ENCODE results near the gene LGI4.
"Not testable (repeated sequence)": the region's sequence is repeated elsewhere in the genome, so short reads cannot be mapped to it uniquely, and the experiment has no call there.

LGI4 gene

GRCh38 chr19:35141837-35142605, 7.2 kb upstream of the LGI4 start:
- DNase-seq, result no peak

GRCh38 chr19:35140962-35141836, 6.3 kb upstream of the LGI4 start:
- peak; percentile 95 to 96 for DNase-seq

- DNase-seq, result no peak
Observed at GRCh38 chr19:35140207-35140961, 5.5 kb upstream of the LGI4 start.

- DNase-seq, result no peak
Observed at GRCh38 chr19:35138305-35138892, 3.5 kb upstream of the LGI4 start, which contains the start of gene FXYD1. Gene FXYD1 (plus strand): TSS chr19:35138824. CDS start chr19:35140080, 1,256 bp downstream.

DNA sequence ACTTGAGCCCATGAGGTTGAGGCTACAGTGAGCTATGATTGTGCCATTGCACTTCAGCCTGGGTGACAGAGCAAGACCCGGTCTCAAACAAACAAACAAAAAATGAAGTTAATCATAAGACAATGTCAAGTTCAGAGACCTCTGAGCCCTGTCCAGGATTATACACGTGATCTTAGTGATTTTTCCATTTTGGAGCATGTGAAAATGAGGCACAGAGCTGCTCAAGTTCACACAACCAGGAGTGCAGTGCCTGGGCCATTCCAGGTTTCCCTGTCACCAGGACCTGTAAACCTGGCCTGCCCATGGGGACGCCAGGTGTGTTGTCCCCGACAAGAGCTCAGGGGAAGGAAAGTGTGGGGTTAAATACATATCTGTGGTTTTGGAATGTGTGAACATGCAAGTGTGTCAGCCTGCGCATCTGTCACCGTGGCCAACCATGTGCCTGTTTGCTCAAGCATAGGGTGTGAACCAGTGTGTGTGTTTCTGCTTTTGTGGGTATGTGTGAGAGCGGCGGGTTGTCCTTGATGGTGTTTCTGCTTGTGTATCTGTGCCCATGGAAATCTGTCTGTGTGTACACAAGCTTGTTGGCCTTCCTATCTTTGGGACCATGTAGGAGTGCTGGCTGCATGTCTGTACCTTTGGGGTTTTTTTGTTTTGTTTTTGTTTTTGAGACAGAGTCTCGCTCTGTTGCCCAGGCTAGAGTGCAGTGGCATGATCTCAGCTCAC, 2.3 kb upstream of the LGI4 start:
- no peak for DNase-seq

DNA sequence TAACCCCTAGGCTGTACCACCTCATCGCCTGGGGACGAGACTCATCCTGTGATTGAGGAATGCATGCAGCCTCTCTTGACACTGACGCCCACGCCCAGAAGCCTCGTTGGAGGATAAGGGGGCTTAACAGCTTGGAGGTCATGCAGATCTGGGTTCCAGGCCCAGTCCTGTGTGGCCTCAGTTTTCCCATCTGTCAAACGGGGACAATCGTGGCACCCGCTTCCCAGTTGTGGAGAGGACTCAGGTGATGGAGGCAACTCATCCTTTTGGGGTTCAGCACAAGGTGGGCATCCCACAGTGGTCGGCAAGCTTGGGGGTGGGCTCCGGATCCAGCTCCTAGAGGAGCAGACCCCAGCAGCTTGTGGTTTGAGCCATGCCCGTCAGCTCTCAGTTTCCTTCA, 1.4 kb upstream of the LGI4 start:
- DNase-seq, result no peak

- peak; percentile 65 to 71 for DNase-seq
Observed at GRCh38 chr19:35135389-35135909, 590 bp upstream of the LGI4 start.

DNA sequence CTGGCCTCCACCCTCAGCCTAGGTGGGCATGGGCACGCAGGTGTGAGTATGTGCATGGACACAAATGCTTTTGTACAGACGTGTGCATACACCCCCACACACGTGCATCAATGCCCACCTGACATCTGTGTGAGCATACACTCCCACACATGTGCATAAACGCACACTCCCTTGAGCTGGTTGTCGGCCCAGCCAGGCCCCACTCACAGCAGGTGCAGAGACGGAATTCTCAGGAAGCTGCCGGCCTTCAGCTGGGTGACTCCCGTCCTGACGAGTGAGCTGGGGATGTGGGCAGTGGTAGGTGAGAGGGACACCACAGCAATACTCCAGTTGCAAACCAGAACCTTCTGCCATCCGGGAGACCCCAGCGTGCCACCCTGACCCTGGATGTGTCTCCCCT, 1.0 kb downstream of the LGI4 start:
- no peak for DNase-seq

GRCh38 chr19:35132254-35132653, 2.6 kb downstream of the LGI4 start:
- DNase-seq, result no peak

GRCh38 chr19:35130761-35131720, 3.8 kb downstream of the LGI4 start:
- no peak for DNase-seq

GRCh38 chr19:35129724-35130274, 5.1 kb downstream of the LGI4 start:
- DNase-seq, result not testable (repeated sequence)

GRCh38 chr19:35128398-35129057, 6.3 kb downstream of the LGI4 start:
- DNase-seq, result no peak

- DNase-seq, result no peak
Observed at GRCh38 chr19:35127871-35128270, 7.0 kb downstream of the LGI4 start.

DNA sequence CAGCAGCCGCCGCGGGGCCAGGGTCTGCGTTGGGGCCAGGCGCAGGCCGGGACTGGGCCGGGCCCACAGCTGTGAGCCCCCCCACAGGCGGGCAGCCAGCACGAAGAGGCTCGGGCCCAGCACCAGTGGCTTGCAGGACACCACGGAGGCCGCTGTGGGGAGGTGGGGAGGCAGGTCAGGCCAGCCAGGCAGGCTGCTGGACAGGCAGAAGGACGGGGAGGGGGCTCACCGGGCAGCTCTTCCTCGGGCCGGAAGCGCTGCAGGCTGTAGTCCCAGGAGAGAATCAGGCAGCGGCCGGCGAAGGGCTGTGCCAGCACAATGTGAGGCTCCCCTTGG, 8.3 kb downstream of the LGI4 start:
- DNase-seq, result no peak

DNA sequence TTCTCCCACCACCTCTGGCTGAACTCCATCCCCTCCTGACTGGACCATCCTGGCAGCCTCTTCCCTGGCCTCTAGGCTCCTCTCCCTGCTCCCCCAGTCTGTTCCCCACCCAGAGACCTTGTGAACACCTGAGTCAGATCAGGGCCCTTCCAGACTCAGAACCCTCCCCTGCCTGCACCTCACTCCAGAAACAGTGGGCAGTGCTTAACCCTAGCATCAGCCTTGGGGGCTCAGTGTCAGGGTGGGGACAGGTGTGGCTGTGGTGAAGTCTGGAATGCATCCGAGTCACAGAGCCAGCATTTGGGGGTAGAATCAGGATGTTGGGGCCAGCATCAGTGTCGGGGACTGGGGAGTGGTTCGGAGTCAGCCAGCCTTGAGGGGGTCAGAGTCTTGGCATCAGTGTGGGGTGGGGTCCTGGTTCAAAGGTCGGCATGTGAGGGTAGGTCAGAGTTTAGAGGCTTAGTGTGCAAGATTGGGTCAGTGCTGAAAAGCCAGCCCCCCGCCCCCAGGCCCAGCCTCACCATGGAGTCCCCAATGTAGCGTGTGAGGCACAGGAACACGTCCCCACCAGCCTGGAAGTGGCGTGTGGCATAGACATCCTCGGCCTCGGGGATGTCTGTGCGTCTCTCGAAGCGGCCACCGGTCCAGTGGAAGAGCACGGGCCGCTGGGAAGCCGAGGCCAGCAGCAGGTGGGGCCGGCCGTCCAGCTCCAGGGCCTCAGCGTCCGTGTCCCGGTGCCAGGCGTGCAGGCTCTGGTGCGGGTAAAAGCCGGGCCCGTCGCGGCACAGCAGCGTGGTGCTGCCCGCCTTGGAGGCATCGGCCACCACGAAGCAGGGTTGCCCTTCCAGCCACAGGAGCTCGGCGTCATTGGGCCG, 8.9 kb downstream of the LGI4 start:
- DNase-seq, result no peak

- no peak for DNase-seq
Observed at GRCh38 chr19:35125270-35125717, 9.6 kb downstream of the LGI4 start.

- DNase-seq, result peak; percentile 89 to 92
Observed at GRCh38 chr19:35124098-35125060, 10.5 kb downstream of the LGI4 start.

Measured in CD4-positive, alpha-beta T cell treated with Interleukin-1 beta for 1 hour (primary cell).